Muscle layer of colon (tissue), 2 donors: ENCODE measurements around the gene ZMYM5.
"Not testable (repeated sequence)": the region's sequence is repeated elsewhere in the genome, so short reads cannot be mapped to it uniquely, and the experiment has no call there.

Experiments used
- H3K27ac ChIP-seq: one replicate; pipeline ENCODE4 v1.7.0; 2013; ENCODE audit warnings: low read depth, mild to moderate bottlenecking, low read length, moderate library complexity
- H3K27me3 ChIP-seq, 2 donors: one replicate each; pipeline ENCODE4 v1.7.0; 2013; ENCODE audit warnings: low read length in 2 of 2, mild to moderate bottlenecking in 2 of 2; ENCODE audit not compliant: insufficient read depth in 2 of 2, control insufficient read depth in 1 of 2
- H3K36me3 ChIP-seq: one replicate; pipeline ENCODE4 v1.7.0; 2013; ENCODE audit warnings: mild to moderate bottlenecking, low read length; ENCODE audit not compliant: insufficient read depth
- H3K4me1 ChIP-seq: one replicate; pipeline ENCODE4 v1.7.0; 2013; ENCODE audit warnings: mild to moderate bottlenecking, low read length; ENCODE audit not compliant: insufficient read depth
- H3K4me3 ChIP-seq, 2 donors: one replicate each; pipeline ENCODE4 v1.7.0; 2013; ENCODE audit warnings: low read length in 2 of 2, low read depth in 1 of 2, mild to moderate bottlenecking in 1 of 2, moderate library complexity in 1 of 2
- H3K9ac ChIP-seq: one replicate; pipeline ENCODE4 v1.7.0; 2013; ENCODE audit warnings: low read length
- H3K9me3 ChIP-seq: one replicate; pipeline ENCODE4 v1.7.0; 2013; ENCODE audit warnings: mild to moderate bottlenecking, low read length
- donor health status: abdominal sarcoma.
- donor health status: Adenocarcinoma of cecum.

ZMYM5 gene

DNA sequence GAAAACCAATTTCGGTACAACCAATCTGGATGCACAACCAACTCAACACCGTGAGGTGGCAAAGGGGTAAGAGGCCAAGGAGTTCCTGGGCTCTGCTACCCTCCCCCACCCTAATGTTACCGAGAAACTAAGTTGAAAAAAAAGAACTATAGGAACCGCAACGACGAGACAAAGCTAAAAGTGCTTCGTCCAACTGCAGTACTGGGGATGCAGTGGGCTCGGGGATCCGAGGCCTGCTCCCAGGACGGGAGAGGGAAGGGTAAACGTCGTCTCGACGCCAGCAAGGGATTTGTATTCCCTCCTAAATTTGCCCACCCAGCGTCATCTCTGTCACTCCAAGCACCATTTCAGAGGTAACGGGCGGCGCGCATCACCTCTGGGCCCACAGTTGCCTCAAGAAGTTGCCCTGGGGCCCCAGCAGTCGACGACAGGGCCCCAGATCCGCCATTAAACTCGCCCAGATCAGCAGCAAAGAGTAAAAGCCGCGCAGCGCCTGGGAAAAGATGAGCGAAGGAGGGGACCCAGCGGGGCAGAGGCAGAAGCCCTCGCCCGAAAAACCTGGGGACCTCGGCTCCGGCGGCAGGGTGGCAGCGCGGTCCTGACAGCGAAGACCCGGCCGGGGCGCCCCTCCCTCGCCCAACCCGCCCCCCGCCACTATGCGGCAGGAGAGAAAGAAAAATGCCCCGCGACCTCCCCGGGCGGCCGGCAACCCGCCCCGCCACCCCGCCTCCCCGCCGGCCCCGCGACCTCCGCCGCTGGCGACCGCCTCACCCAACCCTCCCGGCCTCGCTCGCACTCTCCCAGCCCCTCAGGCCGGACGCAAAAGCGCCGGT, 752 bp downstream of the ZMYM5 start:
- peak overlapping the region; percentile 74 for H3K9ac ChIP-seq
- no peaks in the 10 kb centered on the region for H3K9me3 ChIP-seq
- peaks cover 30% of the 10 kb centered on the region for H3K4me1 ChIP-seq
- H3K4me3 ChIP-seq, result peak overlapping the region; percentile 74 to 89
- peak overlapping the region; percentile 95 for H3K27ac ChIP-seq
- H3K36me3 ChIP-seq, result no peaks in the 10 kb centered on the region
- no peaks in the 10 kb centered on the region for H3K27me3 ChIP-seq

GRCh38 chr13:19861762-19862161, 1.7 kb downstream of the ZMYM5 start:
- Histone ChIP-seq H3K9me3 (no peaks in the 10 kb centered on the region), H3K4me3 (peak overlapping the region in 1 of 2 donors; percentile 74), H3K27ac (peak overlapping the region; percentile 95), H3K36me3 (no peaks in the 10 kb centered on the region), H3K9ac (peak overlapping the region; percentile 66), H3K4me1 (peaks cover 30% of the 10 kb centered on the region), H3K27me3 (no peaks in the 10 kb centered on the region)

DNA sequence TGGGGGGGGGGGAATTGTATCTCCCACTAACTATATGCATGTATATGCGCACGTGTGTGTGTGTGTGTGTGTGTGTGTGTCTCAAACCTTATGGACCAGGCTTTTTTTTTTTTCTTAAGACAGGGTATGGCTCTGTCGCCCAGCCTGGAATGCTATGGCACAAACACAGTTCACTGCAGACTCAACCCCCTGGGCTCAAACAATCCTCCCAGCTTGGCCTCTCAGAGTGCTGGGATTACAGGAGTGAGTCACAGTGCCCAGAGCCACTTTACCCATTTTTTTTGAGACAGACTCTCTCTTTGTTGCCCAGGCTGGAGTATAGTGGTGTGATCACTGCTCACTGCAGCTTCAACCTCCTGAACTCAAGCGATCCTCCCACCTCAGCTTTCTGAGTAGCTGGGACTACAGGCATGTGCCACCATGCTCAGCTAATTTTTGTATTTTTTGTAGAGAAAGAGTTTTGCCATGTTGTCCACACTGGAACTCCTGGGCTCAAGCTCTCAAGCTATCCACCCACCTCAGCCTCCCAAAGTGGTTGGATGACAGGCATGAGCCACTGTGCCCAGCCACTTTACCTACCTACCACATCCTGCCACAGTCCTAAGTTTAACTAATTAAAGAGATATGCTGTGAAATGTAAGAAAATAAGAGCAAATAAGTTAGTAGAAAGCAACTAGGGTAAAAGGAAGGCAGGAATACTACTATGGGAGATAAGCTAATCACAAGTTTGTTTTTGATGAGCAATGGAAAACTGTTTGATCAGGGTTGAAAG, 2.4 kb downstream of the ZMYM5 start:
- Histone ChIP-seq H3K9ac (peak overlapping the region; percentile 66), H3K4me1 (peaks cover 30% of the 10 kb centered on the region), H3K36me3 (no peaks in the 10 kb centered on the region), H3K27me3 (no peaks in the 10 kb centered on the region), H3K9me3 (no peaks in the 10 kb centered on the region), H3K27ac (peak overlapping the region; percentile 52), H3K4me3 (no peak overlapping the region)

- H3K9ac ChIP-seq, H3K9me3 ChIP-seq, H3K27ac ChIP-seq, H3K4me3 ChIP-seq, H3K36me3 ChIP-seq, H3K27me3 ChIP-seq: not testable (repeated sequence)
- H3K4me1 ChIP-seq, result peaks cover 28% of the 10 kb centered on the region
Measured at GRCh38 chr13:19857637-19858036, 5.8 kb downstream of the ZMYM5 start.

DNA sequence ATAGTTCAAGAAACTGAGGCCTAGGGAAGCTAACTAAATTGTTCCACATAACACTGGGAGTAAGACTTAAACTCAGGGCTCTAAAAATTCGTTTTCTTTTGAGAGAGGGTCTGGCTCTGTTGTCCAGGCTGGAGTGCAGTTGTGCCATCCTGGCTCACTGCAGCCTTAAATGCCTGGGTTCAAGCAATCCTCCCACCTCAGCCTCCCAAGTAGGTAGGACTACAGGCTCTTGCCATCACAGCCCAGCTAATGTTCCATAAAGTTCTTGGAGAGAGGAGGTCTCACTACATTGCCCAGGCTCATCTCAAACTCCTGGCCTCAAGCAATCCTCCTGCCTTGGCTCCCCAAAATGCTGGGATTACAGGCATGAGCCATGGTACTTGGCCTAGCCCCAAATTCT, 10.7 kb downstream of the ZMYM5 start:
- Histone ChIP-seq H3K36me3 (peaks cover 17% of the 10 kb centered on the region), H3K9ac (no peak overlapping the region), H3K27ac (no peak overlapping the region), H3K4me1 (peaks cover 6% of the 10 kb centered on the region), H3K4me3 (no peak overlapping the region), H3K9me3 (no peaks in the 10 kb centered on the region), H3K27me3 (no peaks in the 10 kb centered on the region)

GRCh38 chr13:19845758-19846157, 17.7 kb downstream of the ZMYM5 start:
- Histone ChIP-seq H3K4me3 (no peak overlapping the region), H3K27me3 (no peaks in the 10 kb centered on the region), H3K36me3 (peaks cover 4% of the 10 kb centered on the region), H3K9ac (no peak overlapping the region), H3K9me3 (no peaks in the 10 kb centered on the region), H3K4me1 (peaks cover 13% of the 10 kb centered on the region), H3K27ac (no peak overlapping the region)

- H3K27ac ChIP-seq, result no peak overlapping the region
- no peak overlapping the region for H3K9ac ChIP-seq
- H3K4me3 ChIP-seq, result no peak overlapping the region
- no peaks in the 10 kb centered on the region for H3K9me3 ChIP-seq
- H3K36me3 ChIP-seq, result peaks cover 26% of the 10 kb centered on the region
- peaks cover 6% of the 10 kb centered on the region for H3K4me1 ChIP-seq
- H3K27me3 ChIP-seq, result no peaks in the 10 kb centered on the region
Measured at GRCh38 chr13:19838865-19839275, 24.6 kb downstream of the ZMYM5 start.

DNA sequence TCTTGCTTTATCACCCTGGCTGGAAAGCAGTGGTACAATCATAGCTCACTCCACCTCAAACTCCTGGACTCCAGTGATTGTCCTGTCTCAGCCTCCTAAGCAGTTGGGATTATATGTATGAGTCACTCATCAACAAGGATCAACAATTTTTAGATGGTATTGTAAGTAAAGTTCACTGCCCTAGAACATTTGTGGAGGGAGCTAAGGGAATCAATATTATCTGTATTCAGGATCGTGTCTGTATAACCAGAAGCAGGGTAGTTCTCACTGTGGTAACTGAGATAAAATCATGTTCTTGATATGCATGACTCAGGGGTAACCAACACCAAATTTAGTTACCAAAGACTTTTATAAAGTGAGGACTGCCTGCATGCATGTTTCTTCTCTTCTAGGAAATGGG, 27.0 kb downstream of the ZMYM5 start:
- H3K9ac ChIP-seq, result no peak overlapping the region
- H3K36me3 ChIP-seq, result peaks cover 26% of the 10 kb centered on the region
- H3K27me3 ChIP-seq, result no peaks in the 10 kb centered on the region
- H3K9me3 ChIP-seq, result no peaks in the 10 kb centered on the region
- H3K27ac ChIP-seq, result no peak overlapping the region
- no peak overlapping the region for H3K4me3 ChIP-seq
- peaks cover 6% of the 10 kb centered on the region for H3K4me1 ChIP-seq

GRCh38 chr13:19834704-19835103, 28.7 kb downstream of the ZMYM5 start:
- Histone ChIP-seq H3K9me3 (no peaks in the 10 kb centered on the region), H3K4me1 (peaks cover 6% of the 10 kb centered on the region), H3K27ac (no peak overlapping the region), H3K4me3 (no peak overlapping the region), H3K9ac (no peak overlapping the region), H3K36me3 (peaks cover 30% of the 10 kb centered on the region), H3K27me3 (no peaks in the 10 kb centered on the region)

GRCh38 chr13:19822673-19823072, 40.8 kb downstream of the ZMYM5 start:
- Histone ChIP-seq H3K9ac (no peak overlapping the region), H3K9me3 (no peaks in the 10 kb centered on the region), H3K36me3 (peaks cover 23% of the 10 kb centered on the region), H3K4me3 (no peak overlapping the region), H3K4me1 (no peaks in the 10 kb centered on the region), H3K27ac (no peak overlapping the region), H3K27me3 (no peaks in the 10 kb centered on the region)

- H3K4me3 ChIP-seq, result no peak overlapping the region
- H3K9me3 ChIP-seq, result no peaks in the 10 kb centered on the region
- no peak overlapping the region for H3K27ac ChIP-seq
- H3K27me3 ChIP-seq, result no peaks in the 10 kb centered on the region
- H3K9ac ChIP-seq, result no peak overlapping the region
- no peaks in the 10 kb centered on the region for H3K4me1 ChIP-seq
- H3K36me3 ChIP-seq, result peaks cover 14% of the 10 kb centered on the region
Measured at GRCh38 chr13:19818223-19818842, 45.1 kb downstream of the ZMYM5 start.
